Heart left ventricle (tissue), 16 donors: Measurements from ENCODE around the gene WNK2. TPM values are rescaled to one million over a fixed set of nuclear protein-coding genes. Genes with fewer than 3 reads are reported as not detected.

Experiments
- ATAC-seq, 4 donors: fragments of 200-7000 bp; cut with Tn5 transposase; one replicate each; pipeline ENCODE4 v1.9.1; 2020 to 2022; ENCODE audit warnings: moderate library complexity in 4 of 4, mild to moderate bottlenecking in 3 of 4, moderate number of reproducible peaks in 1 of 4
- DNase-seq, 5 donors: peaks; one replicate each; pipeline ENCODE4 v3.0.0-alpha.2; 2020
- H3K27ac ChIP-seq, 12 donors: fragments of 200-600 bp; sonication (generic) in 4 of 12; one replicate each; pipeline versions ENCODE4 v1.5.0 to v1.8.0; 2016 to 2022; ENCODE audit warnings: mild to moderate bottlenecking in 2 of 12
- H3K27me3 ChIP-seq, 9 donors: fragments of 200-600 bp; sonication (generic) in 2 of 9; one replicate each; pipeline versions ENCODE4 v1.5.1 to v1.8.0; 2016 to 2022; ENCODE audit warnings: mild to moderate bottlenecking in 3 of 9
- H3K36me3 ChIP-seq, 9 donors: fragments of 200-600 bp; sonication (generic) in 2 of 9; one replicate each; pipeline versions ENCODE4 v1.5.0 to v1.8.0; 2018 to 2022; ENCODE audit warnings: mild to moderate bottlenecking in 2 of 9
- H3K4me1 ChIP-seq, 12 donors: fragments of 200-600 bp; sonication (generic) in 4 of 12; one replicate each; pipeline versions ENCODE4 v1.5.0 to v1.8.0; 2016 to 2022; ENCODE audit warnings: mild to moderate bottlenecking in 3 of 12
- H3K4me3 ChIP-seq, 12 donors: fragments of 200-600 bp; sonication (generic) in 4 of 12; one replicate each; pipeline versions ENCODE4 v1.5.0 to v1.8.0; 2017 to 2022; ENCODE audit warnings: mild to moderate bottlenecking in 9 of 12, moderate library complexity in 4 of 12
- H3K9me3 ChIP-seq, 12 donors: fragments of 200-600 bp; sonication (generic) in 4 of 12; one replicate each; pipeline versions ENCODE4 v1.5.0 to v1.8.0; 2016 to 2022; ENCODE audit warnings: mild to moderate bottlenecking in 1 of 12
- POLR2A ChIP-seq, 2 donors: fragments of 450-650 bp; IDR thresholded peaks; one replicate each; pipeline ENCODE4 v1.6.1; 2017; ENCODE audit warnings: antibody characterized with exemption in 2 of 2, mild to moderate bottlenecking in 2 of 2, moderate library complexity in 2 of 2
- WGBS, 4 donors: extraction: QIAGEN DNeasy Blood & Tissue Kit in 2 of 4; methylation state at CpG; one replicate each; pipeline versions ENCODE4 v1.1.5 to v1.1.7; 2013 to 2018; 5-methylcytosine and 5-hydroxymethylcytosine counted together
- intact Hi-C, 10 donors: fragments of 100-400 bp; cut with DNase I; formaldehyde crosslinking; loops; one replicate each; pipeline versions ENCODE4 v1.11.1 to v1.14.2; 2022
- polyA plus RNA-seq, 2 donors: library from polyadenylated mRNA; stranded (reverse); fragments of 200-250 nt; gene quantifications; one replicate each; pipeline ENCODE4 v1.2.3, GENCODE V29; 2013
- total RNA-seq, 9 donors: library from RNA; depleted of rRNA in 2 of 9; stranded (reverse); fragments of >200 nt in 2 of 9; fragmentation: NEBNext Ultra II Directional in 3 of 9; extraction: Animal tissue kit (Norgen Biotek cat#: 25700) in 3 of 9; gene quantifications; one replicate each; pipeline versions ENCODE4 v1.1.0 to v1.2.4, GENCODE V29; 2016 to 2023
- TF ChIP-seq, protein P1 (sequence below), 12 donors: fragments of 200-600 bp; sonication (generic) in 4 of 12; IDR thresholded peaks; one replicate each; pipeline versions ENCODE4 v1.5.0 to v1.8.0; 2018 to 2022; ENCODE audit warnings: antibody characterized with exemption in 12 of 12, mild to moderate bottlenecking in 5 of 12
- donor health status: ischemic (EF 13 %, LVEDD 7.1; RV severe dilation, severe dysfunction).
- donor health status: healthy with polysubstance abuse.
- donor health status: DM: no; HTN: yes; CAD: no.
- donor health status: DM: no; HTN: no; CAD: no.
- donor health status: ischemic (EF 25% LVEDD 6.9; RV normal size, moderate dysfunction).
- donor health status: ischemic (EF 25% LVEDD 5.7; RV mildly dilated, moderate dysfunction).
- donor health status: healthy.
- donor health status: DM: yes; HTN: yes; CAD: no.
- donor health status: ischemic (EF 35%, LVEDD 5.7; RV mildly dilated, moderate dysfunction).
- donor health status: nonischemic (EF 11% LVEDD 7.7; RV severe dilation, severe dysfunction).
- donor health status: DM: yes; HTN: yes; CAD: no.
- donor health status: PGD.
- donor health status: ischemic (EF 29% LVEDD 5.4; RV normal size, mild dysfunction).
- donor health status: nonischemic (EF 23%, LVEDD 6.1; RV moderate dilation, normal function).

Gene WNK2
- total and polyA plus RNA-seq, 11 donors: 29.4 to 206 (median 112) TPM

DNA sequence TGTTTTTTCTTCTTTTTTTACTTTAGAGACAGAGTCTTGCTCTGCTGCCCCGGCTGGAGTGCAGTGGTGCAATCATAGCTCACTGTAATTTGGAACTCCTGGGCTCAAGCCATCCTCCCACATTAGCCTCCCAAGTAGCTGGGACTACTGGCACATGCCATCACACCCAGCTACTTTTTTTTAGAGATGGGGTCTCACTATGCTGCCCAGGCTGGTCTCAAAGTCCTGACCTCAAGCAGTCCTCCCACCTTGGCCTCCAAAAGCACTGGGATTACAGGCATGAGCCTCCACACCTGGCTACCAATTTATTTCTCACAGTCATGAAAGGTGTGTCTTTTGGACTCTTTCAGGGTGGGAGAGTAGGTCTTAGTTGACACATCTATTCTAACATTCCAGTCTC is 184.5 kb downstream of the WNK2 start:
- Histone ChIP-seq H3K27ac (no peak overlapping the region), H3K9me3 (no peaks in the 10 kb centered on the region), H3K4me3 (no peak overlapping the region), H3K36me3 (no peaks in the 10 kb centered on the region), H3K27me3 (no peaks in the 10 kb centered on the region), H3K4me1 (no peaks in the 10 kb centered on the region)
- DNase-seq (no peak), ATAC-seq (no peak)
- no peak for TF ChIP-seq POLR2A (IDR thresholded peaks at IDR 0.05)
- TF ChIP-seq, protein P1, sequence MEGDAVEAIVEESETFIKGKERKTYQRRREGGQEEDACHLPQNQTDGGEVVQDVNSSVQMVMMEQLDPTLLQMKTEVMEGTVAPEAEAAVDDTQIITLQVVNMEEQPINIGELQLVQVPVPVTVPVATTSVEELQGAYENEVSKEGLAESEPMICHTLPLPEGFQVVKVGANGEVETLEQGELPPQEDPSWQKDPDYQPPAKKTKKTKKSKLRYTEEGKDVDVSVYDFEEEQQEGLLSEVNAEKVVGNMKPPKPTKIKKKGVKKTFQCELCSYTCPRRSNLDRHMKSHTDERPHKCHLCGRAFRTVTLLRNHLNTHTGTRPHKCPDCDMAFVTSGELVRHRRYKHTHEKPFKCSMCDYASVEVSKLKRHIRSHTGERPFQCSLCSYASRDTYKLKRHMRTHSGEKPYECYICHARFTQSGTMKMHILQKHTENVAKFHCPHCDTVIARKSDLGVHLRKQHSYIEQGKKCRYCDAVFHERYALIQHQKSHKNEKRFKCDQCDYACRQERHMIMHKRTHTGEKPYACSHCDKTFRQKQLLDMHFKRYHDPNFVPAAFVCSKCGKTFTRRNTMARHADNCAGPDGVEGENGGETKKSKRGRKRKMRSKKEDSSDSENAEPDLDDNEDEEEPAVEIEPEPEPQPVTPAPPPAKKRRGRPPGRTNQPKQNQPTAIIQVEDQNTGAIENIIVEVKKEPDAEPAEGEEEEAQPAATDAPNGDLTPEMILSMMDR (IDR thresholded peaks at IDR 0.05): no peak
- 77 to 91% (median 90%) methylated on average over 1 of the region's 1 CpG for WGBS, 4 donors
- intact Hi-C loops: no loop called here

DNA sequence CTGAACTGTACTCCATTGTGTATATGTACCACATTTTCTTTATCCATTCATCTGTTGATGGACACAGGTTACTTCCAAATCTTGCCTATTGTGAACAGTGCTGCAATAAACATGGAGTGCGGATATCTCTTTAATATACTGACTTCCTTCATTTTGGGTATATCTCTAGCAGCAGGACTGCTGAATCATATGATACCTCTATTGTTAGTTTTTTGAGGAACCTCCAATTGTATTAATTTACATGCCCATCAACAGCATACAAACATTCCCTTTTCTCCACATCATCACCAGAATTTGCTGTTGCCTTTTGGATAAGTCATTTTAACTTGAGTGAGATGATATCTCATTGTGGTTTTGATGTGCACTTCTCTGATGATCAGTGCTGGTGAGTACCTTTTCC is 185.7 kb downstream of the WNK2 start:
- WGBS, 4 donors: 89 to 97% (median 95%) methylated on average over 1 of the region's 1 CpG
- Histone ChIP-seq H3K4me3 (no peak overlapping the region), H3K4me1 (no peaks in the 10 kb centered on the region), H3K9me3 (no peaks in the 10 kb centered on the region), H3K27me3 (no peaks in the 10 kb centered on the region), H3K36me3 (no peaks in the 10 kb centered on the region), H3K27ac (no peak overlapping the region)
- TF ChIP-seq, protein P1 (IDR thresholded peaks at IDR 0.05): no peak
- no peak for TF ChIP-seq POLR2A (IDR thresholded peaks at IDR 0.05)
- no peak for ATAC-seq
- intact Hi-C loops: no loop called here
- DNase-seq: no peak

Other genes starting within 250 kb of the WNK2 start
- gene FGD3, start 236.6 kb upstream of the WNK2 start, total RNA-seq: 10 to 100 TPM in 1 of 9 donors, 1 to 10 TPM in 8; 1.2 to 11.2 (median 1.8) TPM
- gene FGD3, start 236.6 kb upstream of the WNK2 start, polyA plus RNA-seq: 1 to 10 TPM; 1.5 to 1.6 TPM
- gene SUSD3, start 125.4 kb upstream of the WNK2 start, total RNA-seq: 1 to 10 TPM in 2 of 9 donors, under 1 TPM in 5, not detected in 2; 0.29 to 5.2 (median 0.56) TPM
- gene SUSD3, start 125.4 kb upstream of the WNK2 start, polyA plus RNA-seq: under 1 TPM in 1 of 2 donors, not detected in 1; 0.50 TPM
- 10 to 100 TPM; 24.2 to 46.2 (median 27.5) TPM for gene CARD19, start 87.9 kb upstream of the WNK2 start, total RNA-seq
- 10 to 100 TPM; 38.9 to 42.7 TPM for gene CARD19, start 87.9 kb upstream of the WNK2 start, polyA plus RNA-seq
- gene NINJ1, start 49.9 kb upstream of the WNK2 start, total RNA-seq: 10 to 100 TPM; 42.2 to 96.1 (median 56.3) TPM
- gene NINJ1, start 49.9 kb upstream of the WNK2 start, polyA plus RNA-seq: 10 to 100 TPM; 52.0 to 52.9 TPM